Activated CD4-positive, alpha-beta T cell treated with anti-CD3 and anti-CD28 coated beads for 48 hours (primary cell): ENCODE measurements around the gene GABRB3.

Experiments used
- DNase-seq: peaks from one replicate; pipeline ENCODE4 v3.0.0-alpha.2; 2020

The GABRB3 gene

DNA sequence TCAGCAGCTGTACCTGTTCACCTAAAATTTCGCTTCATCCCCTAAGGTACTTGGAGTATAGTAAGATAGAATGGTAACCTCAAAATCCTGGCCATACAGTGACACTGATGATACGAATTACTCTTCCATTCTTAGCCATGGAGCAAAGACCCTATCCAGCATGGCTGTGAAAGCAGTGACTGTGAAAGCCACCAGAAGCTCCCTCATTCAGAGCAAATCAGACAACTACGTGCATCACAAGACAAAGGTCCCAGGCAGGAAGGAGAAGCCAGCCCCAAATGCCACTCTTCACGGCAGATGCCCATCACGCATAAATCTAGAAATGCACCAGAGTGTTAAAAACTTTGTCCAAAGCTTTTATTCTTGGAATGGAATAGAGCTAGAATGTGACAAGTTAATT, 99.4 kb downstream of the GABRB3 start:
- DNase-seq, result no peak

DNA sequence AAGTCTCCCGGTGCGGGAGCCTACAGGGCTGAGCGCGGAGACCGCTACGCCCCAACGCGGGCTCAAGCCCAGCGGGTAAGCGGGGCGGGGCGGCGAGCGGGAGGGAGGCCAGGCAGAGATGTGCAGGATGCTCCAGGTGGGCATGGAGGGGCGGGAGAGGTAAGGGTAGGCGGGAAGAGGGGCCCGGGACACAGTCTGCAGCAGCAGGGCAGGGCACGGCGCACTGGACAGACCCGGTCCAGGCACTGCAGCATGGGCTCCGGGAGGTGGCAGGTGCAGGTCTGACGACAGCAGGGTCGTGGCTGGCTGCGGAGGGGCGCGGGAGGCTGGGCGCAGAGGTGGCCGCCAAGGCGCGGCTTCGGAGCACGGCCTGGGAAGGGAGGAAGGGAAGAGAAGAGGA, 102.8 kb downstream of the GABRB3 start:
- DNase-seq, result no peak

DNA sequence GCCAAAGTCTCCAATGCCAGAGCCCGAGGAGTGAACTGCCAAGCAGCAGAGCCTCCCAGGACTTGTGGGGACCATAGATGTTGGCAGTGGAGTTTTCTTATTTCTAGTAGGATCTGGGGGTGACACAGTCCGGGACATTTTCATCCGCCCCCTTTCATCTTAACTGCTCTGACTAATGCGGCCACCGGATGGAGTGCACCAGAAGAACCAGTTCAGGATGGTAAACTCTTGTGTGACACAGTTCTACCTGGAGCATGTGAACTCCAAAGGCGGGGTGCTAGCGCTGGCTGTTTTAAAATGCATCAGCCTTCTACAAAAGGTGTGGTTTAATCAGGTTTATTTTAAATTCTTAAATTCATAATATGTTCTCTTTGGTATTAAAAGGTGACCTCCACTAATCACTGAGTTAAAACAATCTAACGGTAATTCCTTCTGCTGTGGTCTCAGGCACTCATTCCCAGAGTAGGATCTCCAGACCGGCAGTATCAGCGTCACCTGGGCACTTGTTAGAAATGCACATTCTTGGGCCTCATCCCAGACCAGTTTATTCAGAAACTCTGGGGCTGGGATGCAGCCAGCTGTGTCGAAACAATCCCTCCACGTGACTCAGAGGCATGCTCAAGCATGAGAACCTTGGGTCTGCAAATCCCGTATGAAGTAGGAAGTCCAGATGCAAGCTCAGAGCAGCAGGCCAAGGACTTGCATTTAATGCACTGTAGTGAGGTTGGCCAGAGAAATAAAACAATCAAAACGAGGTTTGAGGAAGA, 105.5 kb downstream of the GABRB3 start:
- DNase-seq, result no peak

DNA sequence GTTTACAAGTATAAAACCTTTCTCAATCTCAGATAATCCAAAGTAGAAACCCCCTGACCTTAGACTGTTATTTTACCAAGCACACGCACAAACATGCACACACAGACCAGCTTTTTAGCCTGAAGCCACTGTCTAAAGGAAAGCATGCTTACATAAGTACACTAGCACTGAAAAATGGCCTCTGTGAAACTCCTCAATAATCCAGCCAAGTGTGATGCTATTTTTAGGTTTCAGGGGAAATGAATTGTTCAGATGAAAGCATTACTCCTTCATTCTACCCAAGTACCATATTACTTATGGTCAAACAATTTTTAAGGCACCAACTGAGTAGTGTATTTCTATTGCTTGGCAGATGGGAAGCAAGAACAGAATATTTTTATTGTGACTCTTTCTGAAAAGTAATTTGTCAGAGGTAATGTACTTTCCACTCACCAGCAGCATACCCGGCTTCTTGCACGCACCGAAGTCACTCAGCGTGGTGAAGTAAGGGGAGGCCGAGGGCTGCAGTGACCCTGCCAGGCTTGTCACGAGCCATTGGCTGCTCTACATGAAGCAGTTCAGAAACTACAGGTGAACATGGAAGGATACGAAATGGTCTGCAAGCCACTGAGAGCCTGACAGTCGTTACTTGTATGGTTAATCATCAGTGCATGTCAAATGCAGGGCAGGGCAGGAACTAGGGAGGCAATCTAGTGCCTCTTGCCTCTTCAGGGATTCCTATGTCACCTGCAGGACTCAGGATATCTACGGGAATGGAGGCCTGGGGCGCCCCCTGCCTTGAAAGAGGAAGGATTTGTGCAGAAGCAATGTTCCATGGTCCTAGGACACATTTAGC, 106.7 kb downstream of the GABRB3 start:
- no peak for DNase-seq

DNA sequence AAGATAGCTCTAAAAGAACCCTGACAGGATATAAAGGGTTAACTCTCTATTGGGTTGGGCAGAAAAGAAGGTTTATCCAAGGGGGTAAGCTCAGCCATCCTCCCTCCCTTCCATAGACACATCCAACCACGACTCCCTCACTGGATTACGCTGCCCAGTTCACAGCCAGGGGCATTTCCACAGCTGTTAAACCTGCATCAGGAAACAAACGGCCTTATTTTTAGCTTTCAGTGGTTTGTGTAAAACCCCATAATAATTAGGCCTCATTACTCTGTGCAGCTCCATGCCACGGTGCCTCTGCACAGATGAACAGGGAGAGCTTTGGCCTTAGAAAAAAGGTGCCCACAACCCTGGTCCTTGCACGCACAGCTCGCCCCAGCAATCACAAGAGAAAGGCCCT, 110.6 kb downstream of the GABRB3 start:
- DNase-seq, result no peak

DNA sequence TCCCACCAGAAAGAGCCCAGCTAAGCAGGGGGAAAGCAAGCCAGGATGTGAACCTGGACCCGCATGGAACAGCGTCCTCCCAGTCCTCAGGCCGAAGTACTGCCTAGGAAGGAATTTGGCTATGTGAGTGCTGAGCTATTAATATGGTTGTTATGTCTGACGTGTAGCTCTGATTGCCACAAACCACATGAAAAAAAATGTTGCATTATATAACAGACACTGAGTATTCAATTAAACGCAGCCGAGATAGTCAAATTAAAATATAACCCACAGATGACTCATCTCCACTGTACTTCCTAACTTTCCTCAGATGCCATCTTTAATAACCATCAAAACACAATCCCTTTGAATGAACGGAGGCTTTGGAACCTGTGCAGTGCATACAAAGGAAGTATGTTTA, 111.1 kb downstream of the GABRB3 start:
- DNase-seq, result no peak

DNA sequence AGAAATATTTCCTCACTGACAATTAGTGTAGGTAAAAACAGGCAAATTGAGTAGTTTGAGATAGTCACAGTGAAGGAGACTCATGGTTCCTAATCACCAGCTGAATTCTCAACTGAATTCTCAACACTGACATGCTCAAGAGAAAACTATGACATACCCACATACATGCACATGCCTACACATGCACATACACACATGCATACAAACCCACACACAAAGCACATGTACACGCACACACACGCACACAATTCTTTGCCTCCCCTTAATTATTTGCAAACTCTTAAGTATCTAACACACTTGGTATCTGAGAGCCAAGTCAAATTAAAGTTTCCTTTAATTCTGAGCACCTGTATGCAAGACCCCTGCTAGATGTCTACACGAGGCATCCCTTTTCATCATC, 111.8 kb downstream of the GABRB3 start:
- no peak for DNase-seq

DNA sequence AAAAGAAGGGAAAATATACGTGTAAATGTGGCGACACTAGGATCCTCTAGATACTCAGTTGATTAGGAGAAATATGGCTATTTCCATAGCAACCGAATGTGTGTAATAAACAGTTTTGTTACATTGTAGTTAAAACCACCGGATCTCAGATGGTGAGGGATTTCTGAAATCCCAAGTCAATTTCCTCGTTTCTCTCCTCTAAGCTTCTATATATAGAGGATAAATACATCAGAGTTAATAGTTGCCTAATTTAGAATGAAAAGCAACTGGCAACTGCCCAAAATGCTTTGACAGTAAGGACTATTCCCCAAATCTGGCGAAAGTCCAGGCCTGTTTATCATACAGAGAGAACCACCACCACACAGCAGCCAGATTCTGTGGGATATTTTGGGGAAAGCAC, 112.6 kb downstream of the GABRB3 start:
- DNase-seq, result no peak

GRCh38 chr15:26658290-26658689, 114.6 kb downstream of the GABRB3 start:
- DNase-seq, result no peak

DNA sequence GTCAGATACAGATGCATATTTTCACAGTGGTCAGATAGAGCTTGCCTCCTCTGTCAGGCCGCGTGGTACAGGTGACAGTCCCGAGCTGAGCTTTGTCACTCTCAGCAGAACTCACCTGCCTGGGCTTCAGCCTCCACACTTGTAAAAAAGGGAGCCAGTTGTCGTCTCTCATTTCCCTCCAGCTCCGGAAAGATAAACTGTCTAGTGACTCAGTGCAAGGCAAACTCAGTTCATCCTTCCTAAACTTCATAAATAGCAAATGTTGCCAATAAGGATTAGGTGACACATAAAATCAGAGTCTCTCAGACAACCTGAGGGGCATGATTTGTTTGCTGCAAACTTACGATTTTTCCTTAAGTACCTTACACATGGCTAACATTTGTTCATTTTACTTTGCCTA, 116.8 kb downstream of the GABRB3 start:
- no peak for DNase-seq

DNA sequence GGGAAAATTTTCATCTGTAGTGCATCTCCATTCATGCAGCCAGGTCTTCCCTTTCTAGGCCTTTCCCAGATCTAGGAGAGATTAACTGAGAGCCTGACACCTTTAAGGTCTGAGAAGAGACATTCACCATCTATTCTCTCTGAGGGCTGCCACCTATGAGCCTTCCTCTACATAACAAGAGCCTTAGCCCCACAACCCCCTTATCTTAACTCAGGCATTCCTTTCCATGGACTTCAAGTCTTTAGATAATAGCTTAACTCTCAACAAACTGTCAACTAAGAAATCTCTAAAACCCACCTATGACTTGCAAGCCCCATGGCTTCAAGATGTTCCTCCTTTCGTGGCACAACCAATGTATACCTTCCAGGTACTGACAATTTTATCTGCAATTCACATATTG, 121.0 kb downstream of the GABRB3 start:
- DNase-seq, result no peak

- no peak for DNase-seq
Observed at GRCh38 chr15:26648676-26649075, 124.2 kb downstream of the GABRB3 start.

- no peak for DNase-seq
Observed at GRCh38 chr15:26644948-26645347, 127.9 kb downstream of the GABRB3 start.

DNA sequence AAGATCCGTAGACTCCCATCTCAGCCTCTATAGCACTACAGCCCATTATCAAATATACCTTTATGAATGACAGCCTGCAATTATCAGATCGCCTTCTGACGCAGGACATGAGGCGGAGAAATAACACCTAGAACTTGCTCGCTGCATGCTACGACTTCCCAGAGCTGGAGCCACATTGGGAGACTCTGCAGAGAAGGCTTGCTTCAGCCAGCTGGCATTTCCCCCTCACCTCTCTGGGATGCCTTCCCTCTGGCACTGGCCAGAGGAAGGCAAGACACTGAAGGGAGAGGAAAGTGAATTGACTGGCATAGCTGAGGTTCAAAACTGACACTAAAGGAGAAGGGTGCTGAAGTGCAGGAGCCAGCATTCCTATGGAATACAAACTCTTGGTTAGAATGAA, 131.7 kb downstream of the GABRB3 start:
- DNase-seq, result no peak

DNA sequence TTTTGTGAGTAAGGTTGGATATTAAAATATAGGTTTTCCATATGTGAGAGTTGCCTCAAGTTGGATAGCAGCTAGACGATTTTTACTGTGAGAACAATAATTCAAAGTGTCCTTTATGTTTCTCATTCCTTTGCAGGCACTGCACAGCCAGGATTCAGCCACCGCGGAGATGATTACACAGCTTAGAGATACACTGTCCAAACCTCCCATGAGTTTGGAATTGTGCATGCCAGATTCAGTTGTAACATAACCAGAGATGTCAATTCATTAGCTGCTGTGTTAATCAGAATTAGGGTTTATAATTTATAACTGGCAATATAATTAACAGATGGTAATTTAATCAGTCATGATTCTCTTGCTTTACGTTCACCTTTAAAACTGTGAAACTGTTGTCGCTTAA, 132.3 kb downstream of the GABRB3 start:
- DNase-seq, result no peak

DNA sequence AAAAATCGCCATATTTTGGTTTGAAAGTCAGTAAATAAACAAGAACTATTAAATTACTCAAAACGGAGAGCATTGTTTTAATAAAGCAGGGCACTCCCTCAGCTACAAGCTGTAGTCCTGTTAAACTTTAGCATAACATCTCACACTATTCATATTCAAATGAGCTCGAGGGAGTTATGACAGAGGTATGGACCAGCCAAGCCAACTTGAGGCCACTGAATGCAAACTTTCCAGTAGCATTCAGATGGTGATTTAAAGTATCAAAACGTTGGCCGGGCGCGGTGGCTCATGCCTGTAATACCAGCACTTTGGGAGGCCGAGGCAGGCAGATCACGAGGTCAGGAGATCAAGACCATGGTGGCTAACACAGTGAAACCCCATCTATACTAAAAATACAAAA, 132.9 kb downstream of the GABRB3 start:
- no peak for DNase-seq

GRCh38 chr15:26635614-26636013, 137.3 kb downstream of the GABRB3 start:
- DNase-seq, result no peak

DNA sequence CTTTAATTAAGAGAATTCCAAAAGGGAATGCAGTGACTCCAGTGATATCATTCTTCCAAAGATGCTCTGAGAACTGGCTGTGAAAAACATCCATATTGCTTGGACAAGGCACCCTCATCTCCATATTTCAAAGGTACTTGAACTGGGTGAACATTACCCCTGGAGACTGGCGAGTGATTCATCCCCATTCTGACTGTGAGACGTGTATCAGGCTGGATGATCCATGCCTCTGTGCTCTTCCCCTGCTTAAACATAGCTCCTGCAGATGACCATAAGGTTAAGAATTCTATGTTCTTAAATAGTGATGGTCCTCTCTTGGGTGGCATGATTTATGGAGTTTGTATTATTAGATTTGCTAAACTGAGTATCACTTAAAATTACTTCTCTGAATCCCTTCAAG, 137.8 kb downstream of the GABRB3 start:
- no peak for DNase-seq

GRCh38 chr15:26634319-26634718, 138.5 kb downstream of the GABRB3 start:
- DNase-seq, result no peak

- DNase-seq, result no peak
Observed at GRCh38 chr15:26632500-26632899, 140.4 kb downstream of the GABRB3 start.

- no peak for DNase-seq
Observed at GRCh38 chr15:26631894-26632293, 141.0 kb downstream of the GABRB3 start.

- no peak for DNase-seq
Observed at GRCh38 chr15:26630857-26631256, 142.0 kb downstream of the GABRB3 start.

GRCh38 chr15:26628879-26629529, 143.9 kb downstream of the GABRB3 start:
- DNase-seq, result peak; percentile 12

GRCh38 chr15:26628071-26628470, 144.8 kb downstream of the GABRB3 start:
- DNase-seq, result no peak
